Ramos (cell line): ENCODE results near the gene TAF4.

Experiments used
- in situ Hi-C: fragments of 300-500 bp; cut with MboI; formaldehyde crosslinking; loops from one replicate; pipeline ENCODE4 v1.14.3; 2022; ENCODE audit warnings: low sequenced_read_pairs; ENCODE audit not compliant: unreplicated experiment

TAF4 gene

GRCh38 chr20:62009869-62010445 is 55.7 kb downstream of the TAF4 start:
- in situ Hi-C loops = loop anchor here (5.0 kb wide), 1 partner anchor 132 kb away; the partner anchor contains the start of genes PSMA7 and SS18L1

- in situ Hi-C loops = no loop called here
These were observed 56.4 kb downstream of the TAF4 start for GRCh38 chr20:62009322-62009721.

- in situ Hi-C loops = no loop called here
These were observed 57.0 kb downstream of the TAF4 start for GRCh38 chr20:62008643-62009183.

DNA sequence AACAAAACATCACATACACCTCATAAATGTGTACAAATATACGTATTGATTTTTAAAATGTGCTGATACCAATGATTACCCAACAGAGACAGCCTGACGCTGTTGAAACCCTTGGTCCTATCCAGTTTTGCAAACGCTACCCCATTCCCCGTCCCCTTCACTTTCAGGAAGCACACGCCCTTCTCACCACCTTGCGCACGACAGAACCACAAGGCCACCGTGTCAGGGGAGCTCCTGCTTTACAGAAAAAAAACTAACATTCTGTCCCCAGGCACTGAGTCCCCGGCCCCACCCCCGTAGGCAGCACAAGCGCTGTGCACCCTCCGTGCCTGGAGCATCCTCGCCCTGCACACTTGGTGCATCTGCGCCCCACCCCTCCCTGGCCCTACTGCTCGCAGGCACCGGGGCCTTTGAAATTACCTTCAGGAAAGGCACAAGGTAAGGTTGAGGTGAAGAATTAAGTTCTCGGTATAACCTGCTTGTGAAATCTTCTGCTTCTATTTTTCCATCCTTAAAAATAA is 58.5 kb downstream of the TAF4 start:
- in situ Hi-C loops = no loop called here

DNA sequence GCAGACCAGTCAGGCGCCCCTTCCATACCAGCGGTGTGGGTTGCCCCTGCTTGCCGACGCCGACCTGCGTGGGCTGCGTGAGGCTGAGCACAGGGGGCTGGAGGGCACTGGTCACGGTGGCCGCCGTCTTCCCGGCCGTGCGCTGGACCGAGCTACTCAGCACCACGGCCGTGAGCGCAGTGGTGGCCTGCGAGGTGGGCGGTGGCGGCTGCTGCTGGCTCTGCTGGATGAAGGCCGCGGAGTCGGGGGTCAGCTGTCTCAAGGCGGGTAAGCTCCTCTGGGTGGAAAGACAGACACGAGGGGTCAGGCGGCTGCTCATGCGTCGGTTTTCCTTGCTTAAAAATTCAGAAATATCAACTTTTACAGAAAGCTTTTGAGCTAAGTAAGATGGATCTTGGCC is 59.2 kb downstream of the TAF4 start:
- in situ Hi-C loops = no loop called here

- in situ Hi-C loops = no loop called here
These were observed 61.1 kb downstream of the TAF4 start for GRCh38 chr20:62004614-62005013.

DNA sequence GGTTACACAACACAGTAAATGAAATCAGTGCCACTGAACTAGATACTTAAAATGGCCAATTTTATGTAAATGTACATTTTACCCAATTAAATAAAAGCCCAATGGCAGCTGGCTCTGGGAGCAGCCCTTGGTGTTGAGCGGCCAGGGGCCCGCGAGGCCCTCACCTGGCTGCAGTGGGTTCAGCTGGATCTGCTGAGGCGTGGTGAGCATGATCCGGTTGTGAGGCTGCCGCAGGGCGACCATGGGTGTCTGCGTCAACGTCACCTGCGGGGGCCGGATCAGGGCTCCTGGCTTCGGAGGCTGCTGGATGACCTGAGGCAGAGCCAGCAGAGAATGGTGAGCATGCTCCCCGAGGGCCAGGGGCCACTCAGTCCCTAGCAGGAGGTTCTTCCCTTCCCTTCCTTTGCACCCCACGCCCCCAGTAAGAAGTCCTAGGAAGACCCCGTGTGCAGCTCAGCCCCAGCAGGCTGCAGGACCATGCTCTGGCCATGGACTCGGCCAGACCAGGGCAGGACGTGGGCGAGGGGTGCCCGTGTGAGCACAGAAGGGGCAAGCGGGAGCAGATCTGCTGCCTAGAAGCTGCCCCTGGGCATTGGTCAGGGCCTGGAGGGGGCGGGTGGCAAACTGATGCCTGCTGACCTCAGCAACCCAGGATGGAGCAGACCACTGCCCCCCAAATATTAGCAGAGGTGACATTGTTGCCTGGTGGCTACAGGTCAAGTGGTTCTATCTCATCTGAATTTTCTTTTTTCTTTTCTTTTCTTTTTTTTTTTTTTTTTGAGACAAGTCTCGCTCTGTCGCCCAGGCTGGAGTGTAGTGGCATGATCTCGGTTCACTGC is 61.9 kb downstream of the TAF4 start:
- in situ Hi-C loops = no loop called here

GRCh38 chr20:62002882-62003480 is 62.7 kb downstream of the TAF4 start:
- in situ Hi-C loops = no loop called here

DNA sequence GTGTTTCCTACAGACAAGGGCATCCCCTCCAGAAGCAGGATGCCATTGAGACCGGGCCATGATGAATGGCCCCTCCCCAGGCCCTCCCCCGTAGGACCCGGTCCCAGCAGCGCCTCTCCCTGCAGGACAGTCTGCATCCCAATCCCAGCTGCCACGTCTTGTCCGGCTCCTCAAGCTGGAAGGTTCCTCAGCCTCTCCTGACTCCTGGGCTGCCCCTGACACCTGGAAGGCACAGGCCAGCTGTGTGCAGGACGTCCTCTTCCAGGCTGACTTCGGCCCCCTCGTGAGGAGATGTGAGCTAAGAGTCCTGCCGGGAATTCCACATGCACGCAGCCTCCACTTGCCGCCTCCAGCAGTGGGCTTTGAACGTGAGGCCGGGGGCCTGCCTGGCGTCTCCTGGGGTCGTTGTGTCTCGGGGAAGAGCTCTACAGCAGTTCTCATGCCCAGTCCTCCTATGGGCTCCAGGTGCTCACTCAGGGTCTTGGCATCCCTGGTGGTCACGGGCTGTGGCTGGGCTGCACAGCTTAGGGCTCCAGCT is 64.4 kb downstream of the TAF4 start:
- in situ Hi-C loops = no loop called here

DNA sequence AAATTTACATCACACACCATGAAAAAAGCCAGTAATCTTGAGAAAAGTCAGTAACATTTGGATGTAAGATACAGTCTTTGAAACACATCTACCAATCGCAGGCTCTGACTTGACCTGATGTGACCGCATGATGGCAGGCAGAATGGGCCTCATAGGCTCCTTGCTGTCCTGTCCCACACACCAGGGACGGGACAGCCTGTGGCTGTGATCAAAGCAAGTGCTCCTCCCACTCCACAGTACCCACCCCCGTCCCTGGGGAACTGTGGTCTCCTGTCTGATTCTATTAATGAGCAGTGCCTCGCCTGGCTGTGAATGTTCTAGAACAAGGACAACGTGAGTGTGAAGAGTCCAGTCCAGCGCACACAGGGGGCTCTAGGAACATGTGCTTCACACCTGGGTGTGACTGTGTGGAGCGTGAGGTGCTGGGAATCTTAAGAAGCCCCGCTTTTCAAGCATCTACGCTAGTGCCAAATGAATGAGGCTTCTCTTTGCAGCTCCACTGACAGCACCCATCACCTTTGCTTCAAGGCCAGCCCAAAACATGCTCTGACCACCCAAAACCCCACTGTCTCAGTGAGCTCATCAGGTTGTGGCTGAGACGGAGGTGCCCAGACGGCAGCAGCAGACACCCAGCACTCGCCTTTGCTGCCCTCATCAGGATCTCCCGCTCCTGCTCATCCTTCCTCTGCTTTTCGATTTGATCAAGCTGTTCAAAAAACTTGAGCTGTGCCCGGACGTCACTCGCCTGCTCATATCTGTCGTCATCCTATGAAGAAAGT is 67.1 kb downstream of the TAF4 start:
- in situ Hi-C loops = no loop called here

- in situ Hi-C loops = no loop called here
These were observed 67.8 kb downstream of the TAF4 start for GRCh38 chr20:61997891-61998290.

GRCh38 chr20:61997372-61997771 is 68.3 kb downstream of the TAF4 start:
- in situ Hi-C loops = no loop called here

- in situ Hi-C loops = no loop called here
These were observed 71.1 kb downstream of the TAF4 start for GRCh38 chr20:61994546-61994945.

DNA sequence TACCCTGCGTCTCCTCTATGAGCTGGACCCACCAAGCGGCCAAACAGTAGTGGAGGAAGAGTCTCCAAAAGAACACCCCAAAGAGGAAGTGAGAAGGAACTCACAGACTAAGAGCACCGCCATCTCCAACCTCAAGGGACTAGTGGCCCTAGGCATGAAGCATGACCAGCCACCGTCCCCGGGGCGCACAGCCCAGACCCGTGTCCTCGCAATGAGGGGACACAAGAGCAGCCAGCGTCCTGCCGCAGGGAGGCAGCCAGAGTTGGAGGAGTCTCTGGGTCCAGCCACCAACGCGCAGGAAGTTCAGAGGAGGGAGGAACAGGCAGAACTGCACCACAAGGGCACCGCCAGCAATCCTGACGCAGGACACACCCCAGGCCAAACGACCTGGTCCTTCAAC is 72.6 kb downstream of the TAF4 start:
- in situ Hi-C loops = no loop called here

GRCh38 chr20:61991476-61991875 is 74.2 kb downstream of the TAF4 start:
- in situ Hi-C loops = no loop called here

DNA sequence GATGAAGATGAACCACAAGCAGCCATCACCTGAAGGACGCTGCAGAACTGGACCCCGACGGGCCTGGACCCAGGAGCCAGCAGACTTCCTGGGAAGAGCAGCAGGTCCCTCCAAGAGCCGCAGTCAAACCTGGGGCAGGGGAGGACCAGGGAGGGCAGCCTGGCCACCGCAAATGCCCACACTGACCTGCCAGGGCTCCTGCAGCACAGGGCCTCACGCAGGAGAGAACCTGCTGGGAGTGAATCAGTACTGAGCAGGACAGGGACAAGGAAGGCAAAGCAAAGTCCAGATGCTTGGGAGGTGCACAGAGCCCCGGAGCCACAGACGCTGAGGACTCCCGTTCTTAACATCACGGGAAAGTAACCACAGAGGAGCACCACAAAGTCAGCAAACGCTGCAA is 75.2 kb downstream of the TAF4 start:
- in situ Hi-C loops = no loop called here

DNA sequence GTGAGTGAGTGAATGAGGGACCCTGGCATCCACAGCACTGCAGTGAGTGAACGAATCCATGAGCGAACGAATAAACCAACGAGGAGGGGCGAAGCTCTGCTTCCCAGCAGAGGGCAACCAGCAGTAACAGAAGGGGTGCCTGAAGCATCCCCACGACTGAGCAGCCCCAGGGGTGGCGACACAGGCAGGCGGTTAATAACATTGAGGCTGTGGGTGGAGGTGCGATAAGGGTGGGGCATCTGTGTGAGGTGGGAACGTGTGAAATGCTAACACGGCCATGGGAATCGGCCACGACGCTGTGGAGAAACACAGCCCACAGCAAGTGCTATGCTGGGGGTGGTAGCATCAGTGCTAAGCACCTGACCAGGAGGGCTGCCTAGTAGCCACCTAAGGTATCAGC is 75.9 kb downstream of the TAF4 start:
- in situ Hi-C loops = no loop called here

- in situ Hi-C loops = no loop called here
These were observed 77.0 kb downstream of the TAF4 start for GRCh38 chr20:61988665-61989064.

DNA sequence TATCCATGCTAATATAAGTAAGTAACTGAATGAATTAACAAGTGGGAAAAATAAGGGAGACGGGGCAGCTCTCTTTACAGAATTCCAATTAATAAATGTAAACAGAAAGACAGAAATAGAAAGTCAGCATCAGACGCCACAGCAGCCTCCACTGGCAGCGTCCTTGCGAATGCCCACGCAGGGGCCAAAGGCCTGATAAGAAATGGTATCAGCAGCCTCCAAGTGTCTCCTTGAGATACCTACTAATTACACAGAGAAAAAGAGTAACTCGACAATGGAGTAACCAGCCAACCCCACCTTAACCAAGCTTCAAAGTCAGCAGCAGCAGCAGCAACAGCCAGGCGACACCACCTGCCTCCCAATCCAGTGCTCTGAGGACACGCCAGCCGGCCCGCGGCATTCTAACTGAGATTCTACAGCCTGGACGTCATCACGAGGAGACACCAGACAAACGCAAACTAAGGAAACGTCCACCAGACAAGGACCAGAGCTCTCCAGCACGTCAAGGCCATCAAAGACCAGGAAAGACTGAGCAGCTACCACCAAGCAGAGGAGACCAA is 78.8 kb downstream of the TAF4 start:
- in situ Hi-C loops = no loop called here

DNA sequence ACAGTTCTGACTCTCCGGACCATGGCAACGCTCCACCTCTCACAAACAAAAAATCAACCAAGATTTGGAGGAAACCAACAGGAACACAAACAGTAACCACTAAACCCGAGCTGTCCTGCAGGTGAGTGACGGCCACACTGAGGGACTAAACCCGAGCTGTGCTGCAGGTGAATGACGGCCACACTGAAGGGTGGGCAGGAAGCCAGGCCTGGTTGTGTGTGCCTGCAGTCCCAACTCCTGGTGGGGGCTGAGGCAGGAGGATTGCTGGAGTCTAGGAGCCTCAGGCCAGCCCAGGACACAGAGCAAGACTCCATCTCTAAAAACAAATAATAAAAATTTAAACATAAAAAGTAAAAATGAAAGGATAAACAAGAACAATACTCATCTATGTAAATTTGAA is 80.6 kb downstream of the TAF4 start:
- in situ Hi-C loops = no loop called here
